T-cell (primary cell): ENCODE measurements around the gene ATP23. TPM values are rescaled to one million over a fixed set of nuclear protein-coding genes. Genes with fewer than 3 reads are reported as not detected.

ENCODE experiments used
- ATAC-seq, 4 experiments: fragments of 200-7000 bp in 3 of 4; fragments of 150-1000 bp in 1 of 4; cut with Tn5 transposase; replicated peaks in 1 of 4; 1 replicate in 3 of 4; 2 replicates in 1 of 4; pipeline ENCODE4 v1.10.0; 2021; ENCODE audit warnings: moderate library complexity in 3 of 4, mild to moderate bottlenecking in 2 of 4, moderate number of reproducible peaks in 1 of 4
- CTCF ChIA-PET, 2 donors: fragments of 300-600 bp; sonication (Branson Sonifier 250); formaldehyde crosslinking; loops; one replicate each; lab custom pipeline; 2022; ENCODE audit warnings: antibody characterized with exemption in 2 of 2; lab: Charles Lee
- POLR2A ChIA-PET, 2 donors: fragments of 300-600 bp; sonication (Branson Sonifier 250); formaldehyde crosslinking; loops; one replicate each; lab custom pipeline; 2022; ENCODE audit warnings: antibody characterized with exemption in 2 of 2; lab: Charles Lee
- DNase-seq, 35 experiments: peaks; one replicate each; pipeline versions ENCODE4 v3.0.0 to v3.0.0-alpha.2; 2013 to 2023
- H3K27ac ChIP-seq: one replicate; pipeline ENCODE4 v1.5.1; 2013; ENCODE audit warnings: low read length
- H3K27me3 ChIP-seq, 2 experiments: replicated peaks in 1 of 2; 1 replicate in 1 of 2; 2 replicates in 1 of 2; pipeline versions ENCODE4 v1.6.1 to v1.7.0; 2013; ENCODE audit warnings: low read length in 1 of 2, mixed read lengths in 1 of 2; ENCODE audit not compliant: control insufficient read depth in 2 of 2, insufficient read depth in 2 of 2; ENCODE audit errors: extremely low read depth in 1 of 2
- H3K36me3 ChIP-seq, 2 donors: 1 replicate in 1 of 2; 2 replicates in 1 of 2; pipeline versions ENCODE4 v1.6.1 to v1.7.0; 2013; ENCODE audit warnings: low read length in 1 of 2; ENCODE audit not compliant: control insufficient read depth in 2 of 2, insufficient read depth in 1 of 2; ENCODE audit errors: extremely low read depth in 1 of 2
- H3K4me1 ChIP-seq, 2 experiments: 1 replicate in 1 of 2; 2 replicates in 1 of 2; pipeline versions ENCODE4 v1.6.1 to v1.7.0; 2013; ENCODE audit warnings: low read length in 2 of 2, mixed read lengths in 1 of 2; ENCODE audit not compliant: insufficient read depth in 2 of 2, control insufficient read depth in 1 of 2; ENCODE audit errors: extremely low read depth in 1 of 2
- H3K4me3 ChIP-seq, 2 donors: 1 replicate in 1 of 2; 2 replicates in 1 of 2; pipeline versions ENCODE4 v1.5.1 to v1.7.0; 2013; ENCODE audit warnings: mild to moderate bottlenecking in 2 of 2, low read length in 1 of 2, moderate library complexity in 1 of 2; ENCODE audit not compliant: control insufficient read depth in 1 of 2; ENCODE audit errors: extremely low read depth in 1 of 2
- H3K9me3 ChIP-seq: 2 replicates; pipeline ENCODE4 v1.7.0; 2013
- H3K27ac Mint-ChIP-seq, 2 donors: one replicate each; pipeline ENCODE4 v1.8.0; 2020 to 2021; ENCODE audit warnings: mild to moderate bottlenecking in 2 of 2, mixed read lengths in 2 of 2
- H3K27me3 Mint-ChIP-seq, 2 donors: one replicate each; pipeline ENCODE4 v1.8.0; 2021 to 2022; ENCODE audit warnings: mixed read lengths in 2 of 2
- H3K36me3 Mint-ChIP-seq: one replicate; pipeline ENCODE4 v1.8.0; 2021; ENCODE audit warnings: mixed read lengths
- H3K4me1 Mint-ChIP-seq, 3 donors: one replicate each; pipeline ENCODE4 v1.8.0; 2020 to 2022; ENCODE audit warnings: mixed read lengths in 3 of 3, mild to moderate bottlenecking in 1 of 3
- H3K4me3 Mint-ChIP-seq, 3 donors: one replicate each; pipeline ENCODE4 v1.8.0; 2020 to 2022; ENCODE audit warnings: mild to moderate bottlenecking in 3 of 3, mixed read lengths in 3 of 3, moderate library complexity in 3 of 3
- H3K9me3 Mint-ChIP-seq, 3 donors: one replicate each; pipeline ENCODE4 v1.8.0; 2020 to 2022; ENCODE audit warnings: mixed read lengths in 3 of 3
- WGBS: methylation state at CpG from one replicate; pipeline ENCODE4 v1.1.5; 2013; ENCODE audit warnings: missing lambda C conversion rate; ENCODE audit not compliant: insufficient coverage; 5-methylcytosine and 5-hydroxymethylcytosine counted together
- total RNA-seq, 35 experiments: library from RNA in 6 of 35; stranded (reverse) in 6 of 35; fragments of 120-200 nt in 1 of 35; gene quantifications; one replicate each; pipeline versions ENCODE4 v1.2.1 to v1.2.4 and lab custom pipeline; 2013 to 2026

Gene ATP23
- total RNA-seq (1 to 10 TPM; 3.1 to 9.7 (median 7.7) TPM), total RNA-seq (lab: John Stamatoyannopoulos, UW) (0.68 to 12.1 (median 5.9) reads per million in 29 experiments)
- 14.9 TPM for total RNA-seq (2013)

DNA sequence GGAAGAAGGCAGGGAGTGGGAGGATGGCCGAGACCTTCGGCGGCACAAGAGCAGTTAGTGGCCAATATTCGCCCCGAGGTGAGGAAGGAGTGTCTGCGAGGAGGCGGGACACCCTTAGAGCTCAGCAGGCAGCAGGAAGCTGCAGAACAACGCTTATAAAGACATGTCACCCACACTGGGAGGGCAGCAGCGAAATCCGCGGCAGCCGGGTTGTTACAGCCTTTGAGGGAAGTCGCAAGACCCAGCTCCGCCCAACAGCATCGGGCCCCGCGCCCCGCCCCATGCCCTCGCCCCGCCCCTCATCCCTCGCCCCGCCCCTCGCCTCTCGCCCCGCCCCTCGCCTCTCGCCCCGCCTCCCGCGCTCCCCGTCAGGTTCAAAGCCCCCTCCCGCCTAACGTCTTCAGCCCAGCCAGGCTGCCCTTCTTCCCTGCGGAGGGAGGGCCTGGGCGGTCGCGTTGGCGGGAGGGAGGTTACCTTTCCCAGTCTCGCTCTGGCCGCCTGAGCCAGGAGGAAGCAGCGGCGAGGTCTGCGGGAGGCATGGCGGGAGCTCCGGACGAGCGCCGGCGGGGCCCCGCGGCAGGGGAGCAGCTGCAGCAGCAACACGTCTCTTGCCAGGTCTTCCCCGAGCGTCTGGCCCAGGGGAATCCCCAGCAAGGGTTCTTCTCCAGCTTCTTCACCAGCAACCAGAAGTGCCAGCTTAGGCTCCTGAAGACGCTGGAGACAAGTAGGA lies at the start of gene ATP23:
Gene ATP23, plus strand, starts transcription at position 403 of the 730 bp plus-strand sequence. Its CDS starts 135 bp downstream, at position 538.
- Mint-ChIP-seq H3K4me3 (peak within 1 kb of the TSS; percentile 93 to 95 (median 95)), H3K27ac (peak within 1 kb of the TSS; percentile 99), H3K9me3 (no peaks in the 10 kb centered on the region), H3K4me1 (peaks cover 40 to 44% (median 41%) of the 10 kb centered on the region in 3 donors), H3K36me3 (no peaks in the 10 kb centered on the region), H3K27me3 (no peaks in the 10 kb centered on the region)
- peak; percentile 89 to 97 (median 92) for ATAC-seq
- DNase-seq = peak; percentile 84 to 94 (median 91)
- Histone ChIP-seq H3K4me3 (peak within 1 kb of the TSS; percentile 67 to 78), H3K27ac (peak within 1 kb of the TSS; percentile 88), H3K4me1 (peaks cover 18 to 22% of the 10 kb centered on the region in 2 experiments), H3K36me3 (no peaks in the 10 kb centered on the region), H3K9me3 (no peaks in the 10 kb centered on the region), H3K27me3 (no peaks in the 10 kb centered on the region)
- ChIA-PET POLR2A (interaction anchor here (0.6 to 1.1 kb wide), 3 partner anchors 42 to 464 kb away, joined by 3 read pairs; no protein-coding TSS in a partner anchor), CTCF (interaction anchor here in 1 of 2 donors (1.4 kb wide), 1 partner anchor 159 kb away, joined by 4 read pairs; the partner anchor contains the start of gene TSFM)
- WGBS = 1% methylated on average over 23 of the region's 55 CpGs

DNA sequence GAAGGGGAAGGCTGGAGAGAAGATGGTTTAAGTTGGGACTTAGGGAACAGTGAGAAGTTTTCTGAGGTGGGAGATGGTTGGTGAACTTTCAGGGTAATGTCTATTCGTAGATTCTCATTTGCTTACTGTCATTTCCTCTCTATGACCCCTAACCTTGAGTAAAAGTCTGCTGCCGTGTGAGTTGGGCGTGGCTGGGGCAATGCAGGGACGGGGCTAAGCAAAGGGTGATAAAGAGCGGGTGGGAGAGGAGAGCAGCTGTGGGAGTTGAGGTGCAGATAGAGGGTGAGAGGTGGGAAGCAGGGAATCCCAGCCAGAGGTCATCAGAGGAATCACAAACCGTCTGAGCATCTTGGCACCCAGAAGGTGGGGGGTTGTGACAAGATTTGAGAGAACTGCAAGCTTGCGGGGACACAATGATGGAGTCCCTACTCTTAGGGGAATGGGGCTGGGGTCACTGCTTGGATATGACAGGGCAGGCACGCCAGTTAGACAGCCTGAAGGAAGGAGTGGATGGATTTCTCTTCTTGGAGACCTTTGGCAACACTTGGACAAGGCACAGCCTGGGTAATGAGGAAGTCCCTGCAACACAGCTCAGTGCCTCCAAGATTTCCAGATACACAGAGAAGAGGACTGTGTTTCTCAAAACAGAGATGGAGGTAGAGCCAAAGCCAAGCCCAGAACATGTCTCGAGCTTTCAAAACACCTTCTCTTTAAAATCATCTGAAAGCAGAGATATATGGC lies 49.0 kb upstream of the ATP23 start:
- H3K27me3 ChIP-seq = peaks cover 0 to 27% of the 10 kb centered on the region in 2 experiments
- no peaks in the 10 kb centered on the region for H3K27me3 Mint-ChIP-seq
- no peak overlapping the region for H3K4me3 ChIP-seq
- ATAC-seq (no peak), DNase-seq (no peak)
- POLR2A ChIA-PET = no interaction called here
- H3K9me3 Mint-ChIP-seq = no peaks in the 10 kb centered on the region
- H3K9me3 ChIP-seq = no peaks in the 10 kb centered on the region
- H3K4me1 Mint-ChIP-seq = peaks cover 46 to 51% (median 50%) of the 10 kb centered on the region in 3 donors
- CTCF ChIA-PET = no interaction called here
- no peak overlapping the region for H3K27ac Mint-ChIP-seq
- H3K27ac ChIP-seq = no peak overlapping the region
- H3K4me1 ChIP-seq = peaks cover 12 to 51% of the 10 kb centered on the region in 2 experiments
- H3K36me3 ChIP-seq = no peaks in the 10 kb centered on the region
- H3K4me3 Mint-ChIP-seq = no peak overlapping the region
- no peaks in the 10 kb centered on the region for H3K36me3 Mint-ChIP-seq
- 79% methylated on average over 3 of the region's 9 CpGs for WGBS

DNA sequence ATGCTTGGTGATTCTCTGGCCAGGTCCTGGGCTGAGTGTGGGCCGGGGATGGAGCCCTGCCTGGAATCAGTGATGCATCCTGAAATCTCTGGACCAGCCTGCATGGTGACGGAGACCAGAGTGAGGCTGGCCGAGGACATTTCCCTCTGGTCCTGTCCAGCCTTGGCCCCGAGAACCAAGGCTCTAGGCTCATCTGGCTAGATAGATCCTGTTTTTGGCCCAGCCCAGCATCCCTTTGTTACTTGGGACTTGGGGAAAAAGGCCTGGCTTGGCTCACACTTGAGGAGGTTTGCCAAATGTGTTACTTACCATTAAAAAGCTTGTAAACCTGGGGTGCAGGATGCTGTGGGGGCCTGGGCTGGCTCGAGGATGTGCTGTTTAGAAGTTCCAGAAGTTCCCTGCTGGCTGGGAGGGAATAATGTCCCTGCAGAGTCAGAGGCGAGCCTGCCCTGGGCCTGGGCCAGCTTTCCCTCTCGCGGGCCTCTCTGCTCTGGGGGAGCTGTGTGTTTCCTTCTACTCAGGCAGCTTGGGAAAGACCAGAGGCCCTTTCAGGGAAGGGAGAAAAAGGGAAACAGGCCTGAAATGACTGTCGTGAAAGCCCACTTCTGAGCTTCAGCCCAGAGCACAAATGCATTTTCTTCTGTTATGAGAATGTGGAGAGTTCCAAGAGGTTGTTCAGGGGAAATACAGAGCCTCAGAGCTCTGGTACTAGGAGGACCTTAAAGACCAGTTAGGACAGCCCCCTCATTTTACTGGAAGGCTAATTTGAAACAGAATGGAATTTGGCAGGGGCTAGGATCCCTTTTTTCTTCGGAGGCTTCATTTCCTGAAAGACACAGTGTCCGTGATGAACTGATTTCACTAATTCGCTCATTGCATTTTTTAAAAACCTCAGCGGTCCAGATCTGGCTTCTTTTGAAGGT lies 47.7 kb upstream of the ATP23 start:
- Mint-ChIP-seq H3K36me3 (no peaks in the 10 kb centered on the region), H3K27ac (peak overlapping the region; percentile 55 to 93), H3K4me3 (no peak overlapping the region), H3K27me3 (no peaks in the 10 kb centered on the region), H3K9me3 (no peaks in the 10 kb centered on the region), H3K4me1 (peaks cover 47 to 53% (median 51%) of the 10 kb centered on the region in 3 donors)
- ATAC-seq (no peak), DNase-seq (no peak)
- peaks cover 20 to 54% of the 10 kb centered on the region in 2 experiments for H3K4me1 ChIP-seq
- H3K4me3 ChIP-seq = no peak overlapping the region
- ChIA-PET CTCF (no interaction called here), POLR2A (interaction anchor here in 1 of 2 donors (0.6 kb wide), 1 partner anchor 42 kb away, joined by 5 read pairs; no protein-coding TSS in a partner anchor)
- no peaks in the 10 kb centered on the region for H3K9me3 ChIP-seq
- H3K27ac ChIP-seq = no peak overlapping the region
- H3K27me3 ChIP-seq = peaks cover 0 to 18% of the 10 kb centered on the region in 2 experiments
- H3K36me3 ChIP-seq = no peaks in the 10 kb centered on the region
- WGBS = 82% methylated on average over 11 of the region's 13 CpGs

- no peaks in the 10 kb centered on the region for H3K36me3 ChIP-seq
- Mint-ChIP-seq H3K4me1 (peaks cover 54 to 62% (median 58%) of the 10 kb centered on the region in 3 donors), H3K27me3 (no peaks in the 10 kb centered on the region), H3K9me3 (no peaks in the 10 kb centered on the region), H3K4me3 (peak overlapping the region in 2 of 3 donors; percentile 25 to 82), H3K27ac (peak overlapping the region; percentile 84 to 93), H3K36me3 (no peaks in the 10 kb centered on the region)
- H3K9me3 ChIP-seq = no peaks in the 10 kb centered on the region
- CTCF ChIA-PET = interaction anchor here (0.5 to 1.7 kb wide), 8 partner anchors 11 to 150 kb away, joined by 3 to 6 read pairs (median 5); partner anchors contain the start of genes TSFM (in 1 of the 2) and TSPAN31 (in 1 of the 2)
- peaks cover 0 to 10% of the 10 kb centered on the region in 2 experiments for H3K27me3 ChIP-seq
- DNase-seq = peak in 1 of 35 experiments; percentile 17
- POLR2A ChIA-PET = interaction anchor here in 1 of 2 donors (0.6 kb wide), 1 partner anchor 43 kb away, joined by 5 read pairs; no protein-coding TSS in a partner anchor
- ATAC-seq = no peak
- H3K27ac ChIP-seq = no peak overlapping the region
- WGBS = 89% methylated on average over 1 of the region's 6 CpGs
- H3K4me3 ChIP-seq = no peak overlapping the region
- peaks cover 29 to 55% of the 10 kb centered on the region in 2 experiments for H3K4me1 ChIP-seq
Observed at GRCh38 chr12:57894399-57895292, 46.7 kb upstream of the ATP23 start.

GRCh38 chr12:57895389-57896114 lies 45.8 kb upstream of the ATP23 start:
- no peak for DNase-seq
- peak overlapping the region; percentile 69 to 82 (median 75) for H3K4me3 Mint-ChIP-seq
- peaks cover 0 to 5% of the 10 kb centered on the region in 2 experiments for H3K27me3 ChIP-seq
- H3K4me1 Mint-ChIP-seq = peaks cover 56 to 66% (median 63%) of the 10 kb centered on the region in 3 donors
- peaks cover 30 to 63% of the 10 kb centered on the region in 2 experiments for H3K4me1 ChIP-seq
- CTCF ChIA-PET = interaction anchor here (0.5 to 1.7 kb wide), 8 partner anchors 10 to 151 kb away, joined by 3 to 6 read pairs (median 4); partner anchors contain the start of genes TSFM (in 1 of the 2) and TSPAN31 (in 1 of the 2)
- no peaks in the 10 kb centered on the region for H3K36me3 Mint-ChIP-seq
- no peaks in the 10 kb centered on the region for H3K9me3 ChIP-seq
- H3K9me3 Mint-ChIP-seq = no peaks in the 10 kb centered on the region
- POLR2A ChIA-PET = no interaction called here
- ATAC-seq = no peak
- H3K27ac ChIP-seq = peak overlapping the region; percentile 41
- peak overlapping the region in 1 of 2 donors; percentile 29 for H3K4me3 ChIP-seq
- H3K27me3 Mint-ChIP-seq = no peaks in the 10 kb centered on the region
- 90% methylated on average over 2 of the region's 5 CpGs for WGBS
- peak overlapping the region; percentile 84 to 93 for H3K27ac Mint-ChIP-seq
- H3K36me3 ChIP-seq = no peaks in the 10 kb centered on the region
